Measurements from ENCODE around the gene SLC6A15. TPM values are rescaled to one million over a fixed set of nuclear protein-coding genes. Genes with fewer than 3 reads are reported as not detected.

The SLC6A15 gene
- total and polyA plus RNA-seq, 10 donors: 0.06 to 0.68 (median 0.19) TPM; not detected in 4

DNA sequence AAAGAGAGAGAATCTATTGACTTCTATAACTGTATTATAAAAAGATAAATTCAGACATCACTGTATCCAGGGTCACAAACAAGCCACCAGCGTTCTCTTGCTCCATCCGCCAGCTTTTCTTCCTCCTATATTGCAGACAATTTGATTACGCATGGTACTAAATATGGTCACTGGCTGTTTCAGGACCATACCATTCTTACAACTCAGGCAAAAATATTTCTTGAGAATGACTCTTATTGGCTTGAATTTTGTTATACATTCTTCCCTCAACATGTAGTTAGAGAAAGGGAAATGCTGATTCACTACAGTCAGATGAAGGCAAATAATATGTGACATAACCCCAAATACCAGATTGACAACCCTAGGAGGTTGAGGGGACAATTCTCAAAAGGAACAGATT is 101.3 kb downstream of the SLC6A15 start:
- H3K9me3 ChIP-seq: no peaks in the 10 kb centered on the region
- no peak overlapping the region for H3K27ac ChIP-seq
- TF ChIP-seq POLR2A (IDR thresholded peaks at IDR 0.05): no peak
- TF ChIP-seq POLR2AphosphoS5 (IDR thresholded peaks at IDR 0.05): no peak
- no peak for TF ChIP-seq CTCF (IDR thresholded peaks at IDR 0.05 in 8 of 11, conservative IDR thresholded peaks at IDR 0.05 in 3 of 11)
- H3K4me3 ChIP-seq: no peak overlapping the region
- intact Hi-C loops (cut with DNase I; ENCODE audit: low total_unique reads): no loop called here
- 57 to 90% (median 80%) methylated on average over 3 of the region's 3 CpGs for WGBS, 5 donors
- no peaks in the 10 kb centered on the region for H3K36me3 ChIP-seq
- DNase-seq: no peak
- H3K4me1 ChIP-seq: no peaks in the 10 kb centered on the region
- H3K27me3 ChIP-seq (replicated peaks in 1 of 7): no peaks in the 10 kb centered on the region

DNA sequence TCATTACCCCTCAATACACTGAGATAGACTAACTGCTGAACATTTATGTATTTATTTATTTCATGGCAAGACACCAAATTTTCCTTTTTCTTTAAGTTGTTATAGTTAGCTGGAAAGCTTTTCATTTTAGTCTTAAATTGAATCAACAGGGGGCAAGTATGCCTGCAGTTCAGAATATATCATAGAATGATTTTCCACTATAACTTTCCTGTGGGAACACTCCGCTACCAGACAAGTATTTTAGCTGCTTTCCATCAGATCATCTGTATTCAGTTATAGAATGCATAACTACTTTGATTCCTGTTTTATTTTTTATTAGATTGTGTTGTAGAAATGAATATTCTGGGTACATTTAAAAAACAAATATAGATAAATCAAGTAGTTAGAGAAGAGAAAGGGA is 102.0 kb downstream of the SLC6A15 start:
- intact Hi-C loops (cut with DNase I; ENCODE audit: low total_unique reads): no loop called here
- Histone ChIP-seq H3K4me1 (no peaks in the 10 kb centered on the region), H3K4me3 (no peak overlapping the region), H3K27ac (no peak overlapping the region), H3K9me3 (no peaks in the 10 kb centered on the region), H3K36me3 (no peaks in the 10 kb centered on the region), H3K27me3 (replicated peaks in 1 of 7) (no peaks in the 10 kb centered on the region)
- DNase-seq: no peak
- WGBS, 5 donors: 83 to 95% (median 88%) methylated on average over 1 of the region's 1 CpG
- TF ChIP-seq POLR2AphosphoS5 (IDR thresholded peaks at IDR 0.05) (no peak), CTCF (IDR thresholded peaks at IDR 0.05 in 8 of 11, conservative IDR thresholded peaks at IDR 0.05 in 3 of 11) (no peak), POLR2A (IDR thresholded peaks at IDR 0.05) (no peak)

Small RNA genes lying within 50 kb of the gene (small RNA-seq; reads per million reads assigned to genes)
- 0 reads per million in 4 donors for gene AC128657.1

Other genes with a start within 250 kb of the SLC6A15 start
- gene TSPAN19, start 123.5 kb upstream of the SLC6A15 start, total RNA-seq: 1 to 10 TPM in 1 of 7 donors, under 1 TPM in 2, not detected in 4; 0.32 to 1.1 (median 0.77) TPM
- under 1 TPM in 2 of 3 donors, not detected in 1; 0.11 to 0.51 TPM for gene TSPAN19, start 123.5 kb upstream of the SLC6A15 start, polyA plus RNA-seq
- 1 to 10 TPM in 1 of 7 donors, under 1 TPM in 5, not detected in 1; 0.14 to 1.0 (median 0.40) TPM for gene LRRIQ1, start 123.6 kb upstream of the SLC6A15 start, total RNA-seq
- under 1 TPM; 0.02 to 0.10 (median 0.09) TPM for gene LRRIQ1, start 123.6 kb upstream of the SLC6A15 start, polyA plus RNA-seq